NCI-H2227 (cell line): ENCODE results near the gene TEX14.

Experiments
- DNase-seq: peaks from one replicate; lab custom pipeline; 2025; ENCODE audit not compliant: unreplicated experiment; lab: John Stamatoyannopoulos, UW

TEX14 gene

GRCh38 chr17:58530655-58531054 is 161.2 kb downstream of the TEX14 start:
- DNase-seq: no peak

DNA sequence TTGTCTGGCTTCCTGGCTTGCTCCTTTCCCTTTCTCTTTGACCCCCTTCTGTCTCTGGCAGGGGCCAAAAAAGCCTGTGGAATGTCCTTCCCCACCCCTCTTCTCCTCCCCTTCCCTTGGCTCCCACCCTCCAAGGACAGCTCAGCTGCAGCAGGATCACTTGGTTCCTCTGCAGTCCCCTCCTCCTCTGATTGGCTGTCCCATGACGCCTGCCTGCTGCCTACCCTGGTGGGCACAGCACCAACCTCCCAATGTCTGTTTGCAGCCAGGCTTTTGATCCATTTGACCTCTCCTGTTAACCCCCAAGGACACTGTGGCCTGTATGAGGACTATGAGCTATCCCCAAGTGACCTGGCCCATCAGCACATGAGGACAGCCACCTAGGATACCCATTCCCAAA is 162.6 kb downstream of the TEX14 start:
- DNase-seq: no peak

GRCh38 chr17:58528443-58528842 is 163.4 kb downstream of the TEX14 start:
- DNase-seq: no peak

- DNase-seq: no peak
Observed at GRCh38 chr17:58527949-58528348, 163.9 kb downstream of the TEX14 start.

GRCh38 chr17:58527306-58527705 is 164.5 kb downstream of the TEX14 start:
- DNase-seq: no peak

GRCh38 chr17:58525239-58525638 is 166.6 kb downstream of the TEX14 start:
- DNase-seq: no peak

DNA sequence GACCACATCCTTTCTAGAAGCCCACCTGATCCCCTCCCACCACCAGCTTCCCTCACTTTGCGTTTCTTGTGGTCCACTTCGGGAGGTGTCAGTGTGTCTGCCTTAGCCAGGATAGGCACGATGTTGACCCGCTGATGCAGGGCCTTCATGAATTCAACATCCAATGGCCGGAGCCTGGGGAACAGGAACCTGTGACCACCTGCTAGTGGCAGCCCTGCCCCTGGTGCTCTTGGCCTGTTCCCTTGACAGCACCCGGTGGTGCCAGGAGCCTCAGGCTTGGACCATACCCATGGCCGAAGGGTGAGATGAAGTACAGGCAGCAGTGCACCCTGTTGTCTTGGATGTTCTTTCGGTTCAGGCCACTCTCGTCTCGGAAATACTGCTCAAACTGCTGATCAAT is 170.2 kb downstream of the TEX14 start:
- no peak for DNase-seq

DNA sequence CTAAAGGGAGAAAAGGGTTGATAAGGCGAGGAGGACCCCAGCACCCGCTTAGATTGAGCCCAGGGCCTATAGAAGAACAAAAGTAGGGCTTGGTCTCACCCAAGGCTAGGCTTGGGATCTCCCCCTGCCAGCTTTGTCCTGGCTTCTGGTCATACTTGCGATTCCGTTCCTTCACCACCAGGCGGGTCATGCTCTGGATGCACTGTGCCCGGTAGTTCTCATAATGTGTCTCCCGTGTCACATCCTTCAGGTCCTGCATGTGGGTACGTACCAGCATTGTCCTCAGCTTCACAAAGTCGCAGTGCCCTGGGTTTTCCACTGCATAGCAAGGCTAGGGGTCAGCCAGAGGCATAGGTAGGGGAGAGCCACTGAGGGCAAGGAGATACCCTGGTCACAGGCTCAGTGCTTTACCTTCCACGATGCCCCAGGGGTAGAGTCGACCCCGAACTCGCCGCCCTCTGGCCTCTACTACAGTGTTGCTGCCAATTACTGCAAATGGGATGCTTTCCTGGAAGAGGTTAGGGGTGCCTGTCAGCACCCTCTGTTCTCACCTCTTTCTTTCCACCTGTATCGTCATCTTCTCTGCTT is 170.9 kb downstream of the TEX14 start:
- no peak for DNase-seq

- DNase-seq: peak; percentile 100
Observed at GRCh38 chr17:58517928-58518609, 173.8 kb downstream of the TEX14 start.

- DNase-seq: no peak
Observed at GRCh38 chr17:58517378-58517927, 174.4 kb downstream of the TEX14 start.

- DNase-seq: no peak
Observed at GRCh38 chr17:58516644-58517377, 175.0 kb downstream of the TEX14 start.

GRCh38 chr17:58515286-58515685 is 176.6 kb downstream of the TEX14 start:
- no peak for DNase-seq

DNA sequence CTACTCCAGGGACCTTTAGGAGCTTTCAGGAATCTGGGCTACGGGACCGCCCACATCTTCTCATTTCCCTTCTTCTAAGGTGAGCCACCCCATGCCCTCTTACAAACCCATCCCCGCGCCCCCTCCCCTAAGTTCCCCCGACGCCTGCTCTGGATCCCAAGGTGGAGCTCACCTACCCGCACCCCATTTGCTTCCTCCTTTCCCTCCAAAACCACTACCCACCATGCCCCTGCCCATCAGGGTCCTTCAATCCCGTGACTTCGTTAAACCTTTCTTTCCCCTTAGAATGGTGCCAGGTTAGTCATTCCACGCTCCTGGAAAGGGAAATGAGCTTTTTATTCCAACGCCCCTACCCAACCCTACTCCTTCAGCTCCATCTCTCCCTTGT is 177.1 kb downstream of the TEX14 start:
- no peak for DNase-seq

GRCh38 chr17:58513965-58514769 is 177.7 kb downstream of the TEX14 start, which contains the start of gene MTMR4:
MTMR4 (minus strand) TSS chr17:58514638; CDS start chr17:58514407, 231 bp downstream.
- DNase-seq: peak; percentile 94

- peak; percentile 57 for DNase-seq
Observed at GRCh38 chr17:58513267-58513964, 178.4 kb downstream of the TEX14 start.

DNA sequence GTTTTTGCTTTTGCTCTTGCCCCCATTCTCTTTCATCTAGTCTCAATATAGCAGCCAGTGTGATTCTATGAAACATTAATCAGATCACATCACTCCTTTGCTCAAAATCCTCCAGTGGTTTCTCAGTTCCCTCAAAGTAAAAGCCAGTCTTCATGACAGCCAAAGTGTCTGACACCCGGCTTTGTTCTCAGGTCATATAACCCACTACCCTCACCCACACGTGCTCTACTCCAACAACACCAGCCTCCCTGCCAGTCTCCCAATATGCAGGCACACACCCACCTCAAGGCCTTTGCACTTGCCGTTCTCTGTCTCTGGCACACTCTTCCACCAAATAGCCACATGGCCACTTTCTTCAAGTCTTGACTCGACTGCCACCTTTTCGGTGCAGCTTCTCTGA is 181.8 kb downstream of the TEX14 start:
- DNase-seq: no peak

GRCh38 chr17:58508341-58509067 is 183.3 kb downstream of the TEX14 start:
- no peak for DNase-seq

DNA sequence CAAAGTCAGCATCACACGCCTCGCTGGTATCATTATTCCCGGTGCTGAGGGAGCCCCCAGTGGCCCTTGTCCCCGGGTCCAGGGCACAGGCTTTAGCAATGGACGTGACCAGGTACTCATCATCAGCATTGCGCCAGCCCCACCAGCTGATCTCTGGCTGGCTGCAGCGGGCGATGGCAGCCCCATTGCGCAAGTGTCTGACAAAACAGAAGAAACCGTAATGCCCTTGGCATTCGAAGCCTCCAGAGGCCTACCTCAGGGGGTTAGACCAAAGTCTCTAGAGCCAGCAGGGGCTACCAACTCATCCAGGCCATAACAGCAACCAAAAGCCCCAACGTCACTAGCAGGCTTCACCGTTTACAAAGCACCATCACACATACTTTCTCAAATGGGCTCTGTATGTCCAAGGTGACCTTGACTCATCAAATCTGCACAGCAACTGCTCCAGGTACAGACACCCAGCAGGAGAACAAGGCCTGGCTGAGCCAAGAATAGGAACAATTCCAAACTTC is 184.7 kb downstream of the TEX14 start:
- DNase-seq: no peak
